K562 treated with DMSO at 1 percent for 4 hours (cell line): ENCODE measurements around the gene ZP1. TPM values are rescaled to one million over a fixed set of nuclear protein-coding genes. Genes with fewer than 3 reads are reported as not detected.

Experiments
- total RNA-seq: library from RNA; unstranded; fragments of 300-600 nt; gene quantifications from 2 replicates; pipeline ENCODE4 v1.2.3, GENCODE V29; 2022; ENCODE audit not compliant: insufficient read depth

The ZP1 gene
- not detected in 2 replicates for total RNA-seq

GRCh38 chr11:60866911-60867870, at the start of gene ZP1:
ZP1 (plus strand) TSS chr11:60867542; CDS start chr11:60867562, 20 bp downstream.

GRCh38 chr11:60841797-60842667, 25.3 kb upstream of the ZP1 start, which contains the start of gene CCDC86:
CCDC86 (plus strand) TSS chr11:60842113; CDS start chr11:60842125, 12 bp downstream.

GRCh38 chr11:60855726-60856633, 11.4 kb upstream of the ZP1 start, which contains the start of gene PTGDR2:
PTGDR2 (minus strand) TSS chr11:60855950; CDS start chr11:60853722, 2,228 bp downstream.

GRCh38 chr11:60906132-60906972, 39.0 kb downstream of the ZP1 start, which contains the start of gene PRPF19:
PRPF19 (minus strand) TSS chr11:60906585; CDS start chr11:60906382, 203 bp downstream.

GRCh38 chr11:60913793-60914632, 46.7 kb downstream of the ZP1 start, which contains the start of gene TMEM109:
TMEM109 (plus strand) TSS chr11:60914158; CDS start chr11:60919694, 5,536 bp downstream.

GRCh38 chr11:60924110-60924905, 57.0 kb downstream of the ZP1 start, which contains the start of gene TMEM132A:
TMEM132A (plus strand) TSS chr11:60924460; CDS start chr11:60924634, 174 bp downstream.

Other genes starting within 250 kb of the ZP1 start
- not detected in 2 replicates for gene MS4A8, start 167.9 kb upstream of the ZP1 start, total RNA-seq
- not detected in 2 replicates for gene MS4A18, start 142.8 kb upstream of the ZP1 start, total RNA-seq
- gene MS4A15, start 110.7 kb upstream of the ZP1 start, total RNA-seq = not detected in 2 replicates
- not detected in 2 replicates for gene MS4A10, start 82.2 kb upstream of the ZP1 start, total RNA-seq
- 22.5 and 37.3 TPM in 2 replicates for gene CCDC86, start 25.4 kb upstream of the ZP1 start, total RNA-seq
- gene PTGDR2, start 11.6 kb upstream of the ZP1 start, total RNA-seq = 2.7 and 3.5 TPM in 2 replicates
- 144 and 156 TPM in 2 replicates for gene PRPF19, start 39.0 kb downstream of the ZP1 start, total RNA-seq
- 48.0 and 52.3 TPM in 2 replicates for gene TMEM109, start 46.6 kb downstream of the ZP1 start, total RNA-seq
- gene TMEM132A, start 56.9 kb downstream of the ZP1 start, total RNA-seq = 0.15 TPM in 1 of 2 replicates, not detected in the other
- gene SLC15A3, start 84.6 kb downstream of the ZP1 start, total RNA-seq = not detected in 2 replicates
- gene CD6, start 104.1 kb downstream of the ZP1 start, total RNA-seq = not detected in 2 replicates
- gene CD5, start 234.9 kb downstream of the ZP1 start, total RNA-seq = not detected in 2 replicates